NCI-H1105 treated with DMSO at 0.1 percent for 48 hours (cell line): ENCODE results near the gene SLC2A10.

Experiments
- DNase-seq: peaks from one replicate; lab custom pipeline; 2025; lab: John Stamatoyannopoulos, UW

Gene SLC2A10

DNA sequence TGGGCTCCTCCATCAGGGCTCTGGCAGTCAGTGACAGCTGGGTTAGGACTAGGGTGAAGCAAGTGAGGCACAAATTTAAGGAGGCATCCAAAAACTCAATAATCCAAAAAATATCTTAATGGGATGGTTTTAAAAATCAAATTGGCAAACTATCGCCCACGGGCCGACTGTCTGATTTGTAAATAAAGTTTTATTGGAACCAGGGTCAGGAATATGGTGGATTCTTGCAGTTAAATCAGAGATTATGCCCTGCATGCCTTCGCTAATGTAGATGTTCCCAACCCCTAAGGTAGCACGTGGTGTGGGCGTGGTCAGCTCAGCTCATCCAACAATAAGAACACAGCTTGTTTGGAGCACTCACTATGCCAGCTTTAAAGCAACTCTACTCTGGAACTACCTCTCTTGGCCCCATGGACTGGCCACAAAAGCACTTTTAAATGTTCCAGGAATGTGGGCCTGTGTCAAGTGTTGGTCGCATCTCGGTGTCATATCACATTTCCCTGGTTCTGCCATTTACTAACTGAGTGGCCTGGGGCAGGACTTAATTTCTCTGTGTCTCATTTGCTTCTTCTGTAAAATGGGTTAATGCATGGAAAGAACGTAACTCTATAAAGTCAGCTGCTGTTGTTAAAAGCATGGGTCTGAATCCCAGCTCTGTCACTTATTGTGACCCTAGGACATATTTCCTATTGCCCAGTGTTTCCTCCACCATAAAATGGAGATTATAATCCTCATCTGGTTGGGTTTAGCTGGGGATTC is 27.2 kb upstream of the SLC2A10 start:
- DNase-seq = no peak

DNA sequence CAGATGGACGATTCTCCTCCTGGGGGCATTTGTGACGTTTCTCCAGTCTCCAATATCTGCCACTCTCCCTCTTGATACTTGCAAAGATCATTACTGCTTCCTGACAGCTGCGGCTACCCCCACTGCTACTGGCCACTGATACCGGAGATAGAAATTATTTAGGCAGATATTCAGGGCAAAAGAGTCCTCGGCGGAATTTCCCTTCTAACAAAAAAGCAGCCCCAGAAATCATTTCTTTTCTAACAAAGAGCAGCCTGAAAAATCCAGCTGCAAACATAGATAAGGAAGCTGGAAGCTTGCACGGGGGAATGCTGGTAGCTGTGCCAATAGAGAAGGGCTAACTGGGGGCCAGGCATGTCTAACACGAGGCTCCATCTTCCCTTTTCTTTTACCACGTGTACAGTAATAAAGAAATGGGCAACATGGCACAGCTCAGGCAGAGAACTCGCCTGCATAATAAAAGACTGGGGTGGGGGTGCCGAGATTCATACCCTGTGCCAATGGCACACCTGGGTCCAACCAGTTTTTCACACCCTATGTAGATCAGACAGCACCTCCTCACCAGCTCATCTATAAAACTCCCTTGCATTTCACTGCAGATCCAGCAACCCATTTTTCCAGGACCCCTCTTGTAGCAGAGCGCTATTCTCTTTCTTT is 26.3 kb upstream of the SLC2A10 start:
- DNase-seq = no peak

DNA sequence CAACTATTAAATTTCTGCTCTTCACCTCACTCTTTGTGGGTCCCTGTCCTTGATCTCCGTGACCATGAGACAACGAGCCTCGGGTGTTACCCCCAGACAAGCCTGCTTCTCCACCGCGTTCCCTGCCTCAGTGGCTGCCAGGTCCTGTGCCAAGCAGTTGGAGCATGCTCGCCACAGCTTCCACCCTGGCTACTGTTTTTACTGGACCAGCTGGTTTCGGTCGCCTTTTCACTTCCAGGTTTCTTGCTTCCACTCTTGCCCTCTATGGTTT is 25.8 kb upstream of the SLC2A10 start:
- DNase-seq = no peak

DNA sequence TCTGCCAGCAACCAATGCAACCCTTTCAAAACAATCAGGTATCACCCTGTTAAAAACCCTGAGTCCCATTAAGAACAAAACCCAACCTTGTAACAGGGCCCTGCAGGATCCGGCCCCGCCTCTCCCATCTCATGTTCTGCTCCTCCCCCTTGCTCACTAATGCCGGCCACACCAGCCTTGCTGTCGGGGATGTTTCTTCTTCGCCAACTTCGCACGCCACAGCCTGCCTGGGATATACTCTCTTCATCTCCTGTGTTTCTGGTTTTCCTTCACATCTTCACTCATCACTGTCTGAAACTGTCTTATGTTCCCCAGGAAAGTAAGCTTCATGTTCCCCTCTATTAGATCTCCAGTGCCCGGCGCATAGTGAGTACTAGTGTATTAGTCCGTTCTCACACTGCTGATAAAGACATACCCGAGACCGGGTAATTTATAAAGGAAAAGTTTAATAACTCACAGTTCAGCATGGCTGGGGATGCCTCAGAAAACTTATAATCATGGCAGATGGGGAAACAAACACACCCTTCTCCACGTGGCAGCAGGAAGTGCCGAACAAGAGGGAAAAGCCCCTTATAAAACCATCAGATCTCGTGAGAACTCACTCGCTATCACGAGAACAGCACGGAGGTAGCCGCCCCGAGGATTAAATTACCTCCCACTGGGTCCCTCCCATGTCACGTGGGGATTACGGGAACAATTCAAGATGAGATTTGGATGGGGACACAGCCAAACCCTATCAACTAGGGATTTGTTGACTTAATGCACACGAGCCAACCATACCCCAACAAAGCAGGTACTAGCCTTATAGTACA is 25.3 kb upstream of the SLC2A10 start:
- peak; percentile 62 for DNase-seq

DNA sequence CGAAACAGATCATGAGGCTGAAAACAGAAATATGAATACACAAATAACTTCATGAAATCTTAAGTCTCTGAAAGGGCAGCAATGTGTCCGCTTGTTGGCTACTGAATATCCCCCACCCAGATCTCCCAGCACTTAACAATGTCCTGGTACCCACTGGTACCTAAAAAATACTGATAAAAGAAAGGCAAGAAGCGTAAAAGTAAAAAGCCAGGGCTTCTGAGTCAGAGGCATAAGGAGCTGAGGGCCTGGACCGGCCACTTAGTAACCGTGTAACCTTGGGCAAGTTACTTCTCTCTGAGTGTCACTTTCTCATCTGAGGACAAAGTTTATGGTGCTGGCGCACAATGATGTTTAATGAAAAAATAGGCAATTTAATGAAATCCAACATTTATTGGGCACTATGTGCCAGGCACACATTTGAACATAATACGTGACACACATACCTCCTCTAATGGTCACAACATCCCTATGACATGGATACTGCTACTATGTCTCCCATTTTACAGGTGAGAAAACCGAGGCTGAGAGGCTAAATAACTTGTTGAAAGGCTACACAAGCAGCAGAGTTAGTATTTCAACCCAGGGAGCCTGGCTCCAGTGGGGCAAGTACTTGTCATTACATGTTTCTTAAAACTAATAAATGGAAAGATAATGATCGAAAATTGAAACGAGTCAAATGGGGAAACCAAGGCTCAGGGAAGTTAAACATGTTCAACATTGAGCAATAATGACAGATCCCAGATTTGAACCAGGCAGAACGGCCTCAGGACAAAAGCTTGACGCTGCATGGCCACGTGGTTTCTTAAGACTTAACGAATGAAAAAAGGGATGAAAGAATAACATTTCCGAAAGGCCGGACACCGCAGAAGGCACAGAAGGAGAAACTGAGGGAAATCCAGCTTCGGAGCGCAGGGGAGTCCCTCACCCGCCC is 21.0 kb upstream of the SLC2A10 start:
- peak; percentile 49 for DNase-seq

DNA sequence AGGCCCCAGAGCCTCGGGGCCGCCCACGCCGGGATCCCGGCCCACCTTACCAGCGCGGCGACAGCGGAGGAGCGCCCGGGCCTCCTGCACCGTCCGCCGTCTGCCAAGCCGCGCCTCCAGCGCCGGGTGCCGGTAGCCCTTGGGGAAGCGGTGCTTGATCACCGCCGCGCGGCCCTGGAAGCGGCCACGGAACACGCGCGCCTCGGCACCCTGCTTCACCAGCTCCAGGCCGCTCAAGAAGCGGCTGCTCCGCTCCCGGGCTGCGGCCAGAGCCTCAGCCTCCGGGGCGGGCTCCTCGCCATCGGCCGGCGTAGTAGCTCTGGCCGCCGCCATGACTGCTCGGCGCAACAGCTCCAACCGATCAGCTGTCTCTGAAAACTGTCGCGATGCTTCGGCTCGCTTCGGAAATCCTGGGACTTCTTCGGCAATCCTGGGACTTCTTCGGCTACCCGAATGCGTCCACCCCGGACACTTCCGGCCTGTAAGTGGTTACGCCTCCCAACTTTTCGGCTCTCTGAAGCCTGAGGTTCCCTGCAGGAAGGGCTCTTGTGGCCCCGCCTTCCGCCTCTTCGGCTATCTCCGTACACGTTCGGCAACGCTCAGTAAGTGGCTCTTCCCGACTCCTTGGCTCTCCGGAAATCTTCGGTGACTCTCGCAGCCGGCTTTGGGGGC is 20.2 kb upstream of the SLC2A10 start, which contains the start of gene TP53RK:
Gene TP53RK (minus strand): TSS at position 363 of the 672 bp plus-strand sequence. CDS start 30 bp downstream, at position 333.
- DNase-seq = peak; percentile 93

DNA sequence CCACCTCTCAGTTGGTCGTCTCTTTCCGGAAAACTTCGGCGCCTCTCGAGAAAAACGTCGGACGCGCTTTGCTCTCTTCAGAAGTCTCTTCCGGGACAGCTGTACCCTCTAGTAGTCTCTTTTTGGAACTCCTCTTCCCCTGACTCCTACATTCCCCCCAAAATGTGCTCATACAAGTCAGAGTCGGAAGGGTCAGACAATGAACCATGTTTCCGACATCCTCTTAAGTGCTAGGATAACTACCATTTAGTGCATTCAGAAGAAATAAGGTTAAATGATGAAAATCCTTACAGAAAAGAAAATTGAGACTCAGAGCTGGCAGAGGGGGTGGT is 19.7 kb upstream of the SLC2A10 start:
- no peak for DNase-seq

DNA sequence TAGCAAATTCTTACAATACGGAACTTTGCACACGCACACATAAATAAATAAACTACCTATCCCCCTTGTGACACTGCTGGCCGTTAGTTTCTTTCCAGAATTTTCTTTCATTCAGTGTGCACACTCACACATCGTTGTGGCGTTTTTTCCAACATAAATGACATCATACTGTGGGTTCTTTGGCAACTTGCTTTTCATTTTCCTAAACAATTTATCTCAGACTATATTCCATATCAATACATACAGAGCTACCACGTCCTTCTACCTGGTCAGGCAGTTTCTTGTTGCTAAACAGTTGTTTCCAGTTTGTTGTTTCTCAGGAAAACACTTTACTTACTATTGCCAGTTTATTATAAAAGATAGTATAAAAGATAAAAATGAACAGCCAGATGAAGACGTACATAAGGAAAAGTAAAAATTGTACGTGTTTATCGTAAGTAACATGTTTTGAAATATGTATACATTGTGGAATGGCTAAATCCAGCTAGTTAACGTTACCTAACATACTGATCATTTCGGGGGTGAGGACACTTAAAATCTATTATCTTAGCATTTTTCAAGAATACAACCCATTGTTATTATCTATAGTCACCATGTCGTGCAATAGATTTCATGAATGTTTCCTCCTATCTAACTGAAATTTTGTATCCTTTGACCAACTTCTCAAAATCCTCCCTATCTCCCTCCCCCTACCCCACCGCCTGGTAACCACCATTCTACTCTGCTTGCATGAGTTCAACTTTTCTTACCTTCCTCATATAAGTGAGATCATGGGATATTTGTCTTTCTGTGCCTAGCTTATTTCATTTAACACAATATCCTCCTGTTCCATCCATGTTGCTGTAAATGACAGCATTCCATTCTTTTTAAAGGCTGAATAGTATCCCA is 19.0 kb upstream of the SLC2A10 start:
- no peak for DNase-seq

DNA sequence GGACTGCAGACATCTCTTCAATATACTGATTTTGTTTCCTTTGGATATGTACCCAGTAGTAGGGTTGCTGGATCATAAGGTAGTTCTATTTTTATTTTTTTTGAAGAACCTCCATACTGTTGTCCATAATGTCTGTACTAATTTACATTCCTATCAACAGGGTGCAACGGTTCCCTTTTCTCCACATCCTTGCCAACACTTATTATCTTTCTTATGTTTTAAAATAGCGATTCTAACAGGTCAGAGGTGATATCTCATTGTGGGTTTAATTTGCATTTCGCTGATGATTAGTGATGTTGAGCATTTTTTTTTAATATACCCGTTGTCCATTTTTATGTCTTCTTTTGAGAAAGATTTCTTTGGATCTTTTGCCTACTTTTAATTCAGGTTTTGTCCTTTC is 18.3 kb upstream of the SLC2A10 start:
- DNase-seq = no peak

DNA sequence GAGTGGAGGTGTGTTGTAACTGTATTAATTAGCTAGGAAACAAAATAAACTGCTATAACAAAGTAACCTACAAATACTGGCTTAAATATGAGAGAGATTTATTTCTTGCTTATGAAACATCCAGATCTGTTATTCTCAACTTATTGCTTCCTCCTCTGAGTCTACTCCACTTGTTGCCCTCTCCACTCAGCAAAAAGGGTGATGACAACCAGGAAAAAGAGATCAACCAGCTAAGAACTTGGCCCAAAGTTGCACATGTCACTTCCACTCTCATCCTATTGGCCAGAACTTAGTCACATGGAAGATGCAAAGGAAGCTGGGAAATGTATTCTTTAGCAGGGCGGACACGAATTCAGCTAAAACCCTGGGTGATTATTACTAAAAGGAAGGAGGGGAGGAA is 15.0 kb upstream of the SLC2A10 start:
- no peak for DNase-seq

DNA sequence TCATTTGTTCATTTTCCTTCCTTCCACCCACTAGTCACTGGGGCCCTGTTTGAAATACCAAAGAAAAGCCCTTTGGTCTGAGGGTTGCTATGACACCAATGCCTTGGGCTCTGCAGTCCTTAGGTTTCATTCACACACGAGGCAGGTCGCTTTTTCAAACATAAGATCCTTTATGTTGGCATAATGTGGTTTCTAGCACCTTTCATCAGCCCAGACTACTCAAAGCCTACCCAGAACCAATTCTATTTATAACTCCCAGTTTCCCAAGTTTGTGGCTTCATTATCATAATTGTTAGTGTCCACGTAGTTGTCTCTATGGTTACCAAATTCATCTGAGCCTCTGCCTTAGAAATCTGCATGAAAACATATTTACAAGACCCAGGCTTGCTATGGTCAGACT is 13.6 kb upstream of the SLC2A10 start:
- DNase-seq = no peak

DNA sequence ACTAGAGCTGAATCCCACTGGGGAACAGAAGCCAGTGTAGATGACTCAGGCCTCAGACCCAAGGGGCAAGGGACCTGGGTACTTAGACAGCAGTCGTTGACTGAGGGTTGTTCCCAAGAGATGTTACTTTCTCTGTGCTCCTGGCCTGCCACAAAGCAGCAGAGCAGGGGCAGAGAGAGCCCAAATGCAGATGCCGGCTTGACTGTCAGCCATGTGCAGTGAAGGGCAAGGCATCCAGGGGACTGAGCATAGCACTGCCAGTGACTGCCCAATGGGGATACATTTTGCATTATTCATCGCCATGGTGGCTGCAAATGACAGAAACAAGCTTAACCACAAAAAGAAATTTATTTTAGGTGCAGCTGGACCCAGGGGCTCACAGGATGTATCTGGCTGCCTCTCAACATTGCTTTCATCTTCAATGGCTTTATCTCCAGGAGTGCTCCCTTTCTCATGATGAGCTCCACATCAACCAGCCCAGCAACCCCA is 12.6 kb upstream of the SLC2A10 start:
- DNase-seq = no peak

DNA sequence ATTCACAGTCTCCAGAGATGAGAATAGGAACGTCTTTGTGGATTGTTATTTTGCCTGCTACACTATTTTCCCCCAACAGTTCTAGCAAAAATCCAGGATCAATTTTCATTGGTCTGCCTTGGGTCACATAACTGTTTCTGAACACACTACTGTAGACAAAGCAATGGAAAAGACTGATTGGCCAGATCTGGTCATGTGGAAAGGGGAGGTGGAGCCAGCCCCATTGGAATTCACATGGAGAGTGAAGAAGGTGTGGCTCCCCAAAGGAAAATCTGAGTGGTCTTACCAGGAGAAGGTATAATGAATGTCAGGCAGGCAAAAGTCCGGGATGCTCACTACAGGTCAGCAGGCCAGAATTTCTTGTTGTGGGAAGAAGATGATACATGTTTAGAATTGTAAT is 10.7 kb upstream of the SLC2A10 start:
- no peak for DNase-seq

DNA sequence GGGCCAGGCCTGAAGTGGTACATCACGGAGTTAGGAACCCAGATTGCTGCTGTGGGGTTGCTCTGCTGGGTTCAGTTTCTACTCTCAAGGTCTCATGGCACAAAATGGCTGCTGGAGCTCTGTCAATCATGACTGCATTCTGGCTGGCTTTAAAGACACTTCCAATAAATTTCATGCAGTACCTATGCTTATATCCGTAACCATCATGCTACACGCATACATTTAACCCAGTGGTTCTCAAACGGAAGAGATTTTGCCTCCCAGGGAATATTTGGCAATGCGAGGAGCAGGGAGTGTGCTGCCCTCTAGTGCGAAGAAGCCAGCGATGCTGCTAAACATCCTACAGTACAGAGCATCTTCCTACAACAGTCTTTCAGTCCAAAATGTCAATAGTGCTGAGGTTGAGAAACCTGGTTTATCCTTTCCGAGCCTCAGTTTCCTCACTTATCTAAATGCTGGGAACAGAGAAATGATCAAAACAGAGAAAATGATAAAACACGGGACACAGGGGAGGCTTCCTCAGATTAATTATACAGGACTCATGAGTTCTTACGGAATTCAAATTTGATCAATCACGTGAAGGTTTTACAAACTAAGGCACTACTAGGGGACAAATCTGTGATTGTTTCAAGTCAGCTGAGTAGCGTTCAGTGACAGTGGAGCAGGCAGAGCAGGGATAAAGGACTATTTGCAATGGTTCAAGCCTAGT is 9.6 kb upstream of the SLC2A10 start:
- no peak for DNase-seq

DNA sequence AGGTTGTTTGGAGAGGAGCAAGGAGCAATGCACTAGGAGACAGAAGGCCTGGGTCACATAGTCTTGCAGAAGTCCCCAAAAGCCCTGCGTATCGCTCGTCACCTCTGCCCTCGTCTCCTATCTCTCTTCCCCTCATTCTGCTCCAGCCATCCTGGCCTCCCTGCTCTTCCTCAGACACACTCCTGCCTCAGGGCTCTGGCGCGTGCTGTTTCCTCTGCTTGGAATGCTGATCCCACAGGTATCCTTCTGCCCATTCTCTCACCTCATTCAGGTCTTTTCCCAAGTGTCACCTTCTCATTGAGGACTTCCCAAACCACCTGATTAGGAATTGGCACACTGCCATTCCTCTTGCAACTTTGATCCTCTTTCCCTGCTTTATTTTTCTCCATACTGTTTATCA is 9.0 kb upstream of the SLC2A10 start:
- no peak for DNase-seq

DNA sequence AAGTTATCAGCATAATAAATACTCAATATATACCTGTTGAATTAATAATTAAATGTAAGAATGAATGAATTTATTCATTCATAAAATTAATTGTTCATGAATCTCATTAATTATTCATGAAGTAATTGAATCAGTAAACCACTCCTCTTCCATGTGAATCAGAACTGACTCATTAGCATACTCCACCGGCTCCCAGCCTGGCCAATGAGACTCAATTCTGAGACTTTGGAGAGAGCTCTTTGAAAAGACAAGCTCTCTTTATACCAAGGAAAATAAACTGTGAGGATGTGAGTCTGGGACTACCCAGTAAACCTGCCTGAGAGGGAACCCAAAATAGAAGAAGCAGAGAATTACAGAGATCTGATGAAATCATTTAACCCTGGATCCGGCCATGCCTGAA is 8.4 kb upstream of the SLC2A10 start:
- DNase-seq = no peak

DNA sequence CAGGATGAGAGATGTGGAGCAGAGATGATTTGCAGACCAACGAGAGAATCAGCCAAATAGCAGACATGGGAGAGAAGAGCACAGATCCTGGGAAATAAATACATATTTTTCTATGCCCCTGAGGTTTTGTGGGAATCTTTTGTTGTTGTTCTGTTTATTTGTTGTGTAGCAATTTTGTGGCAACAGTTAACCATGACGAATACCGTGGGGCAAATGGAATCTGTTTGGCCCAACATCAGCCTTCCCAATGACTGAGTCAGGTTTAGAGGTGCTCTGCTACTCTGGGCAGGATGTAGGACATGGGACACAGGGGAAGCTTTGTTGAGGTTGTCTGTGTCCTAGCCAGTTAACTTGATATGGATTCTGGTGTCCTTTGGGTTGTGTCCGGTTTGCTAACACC is 7.9 kb upstream of the SLC2A10 start:
- no peak for DNase-seq

DNA sequence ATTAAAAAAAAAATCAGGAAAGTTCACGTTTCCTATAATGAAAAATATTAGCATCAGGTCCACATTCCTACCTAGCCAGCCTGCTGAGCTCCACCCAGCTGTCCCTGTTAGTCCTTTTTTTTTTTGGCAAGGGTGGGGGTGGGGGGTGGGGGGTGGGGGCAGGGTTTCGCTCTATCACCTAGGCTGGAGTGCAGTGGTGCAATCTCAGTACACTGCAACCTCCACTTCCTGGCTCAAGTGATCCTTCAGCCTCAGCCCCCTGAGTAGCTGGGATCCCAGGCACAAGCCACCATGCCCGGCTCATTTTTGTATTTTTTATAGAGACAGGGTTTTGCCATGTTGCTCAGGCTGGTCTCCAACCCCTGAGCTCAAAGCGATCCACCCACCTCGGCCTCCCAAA is 7.5 kb upstream of the SLC2A10 start:
- DNase-seq = no peak

DNA sequence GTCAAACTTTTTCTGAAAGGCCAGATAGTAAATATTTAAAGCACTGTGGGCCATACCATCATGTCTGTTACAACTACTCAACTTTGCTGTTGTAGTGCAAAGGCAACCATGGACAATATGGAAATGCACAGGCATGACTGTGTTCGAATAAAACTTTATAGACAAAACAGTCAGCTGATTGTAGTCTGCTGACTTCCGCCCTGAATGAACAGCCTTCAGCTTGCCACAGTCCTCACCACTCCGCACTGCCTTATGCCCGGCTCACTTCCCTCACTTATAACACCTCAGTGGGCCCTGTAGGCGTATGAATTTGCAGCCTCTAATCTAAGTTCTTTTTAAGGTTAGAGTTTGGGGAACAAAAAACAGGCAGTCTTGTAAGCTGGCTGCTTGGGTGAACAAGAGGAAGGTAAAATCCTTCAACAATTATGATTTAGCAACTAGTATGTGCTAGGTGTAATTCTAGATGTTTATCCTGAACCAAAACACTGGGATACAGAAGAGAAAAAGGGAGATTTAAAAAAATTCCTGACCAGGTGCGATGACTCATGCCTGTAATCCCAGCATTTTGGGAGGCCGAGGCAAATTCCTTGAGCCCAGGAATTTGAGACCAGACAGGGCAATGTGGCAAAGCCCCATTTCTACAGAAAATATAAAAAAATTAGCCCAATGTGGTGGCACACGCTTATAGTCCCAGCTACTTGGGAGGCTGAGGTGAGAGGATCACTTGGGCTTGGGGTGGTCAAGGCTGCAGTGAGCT is 6.8 kb upstream of the SLC2A10 start:
- DNase-seq = no peak
